Fibroblast of skin of back (primary cell): ENCODE data around the gene NSFL1C. TPM values are rescaled to one million over a fixed set of nuclear protein-coding genes. Genes with fewer than 3 reads are reported as not detected.
A peak's percentile ranks its signal among the peaks of the same experiment; 100 is the strongest.
"Not testable (repeated sequence)": the region's sequence is repeated elsewhere in the genome, so short reads cannot be mapped to it uniquely, and the experiment has no call there.

Experiments used
- DNase-seq: peaks from one replicate; pipeline ENCODE4 v3.0.0-alpha.2; 2013
- polyA plus RNA-seq, 2 experiments: library from polyadenylated mRNA; unstranded; fragments of 120-200 nt; gene quantifications; one replicate each; pipeline ENCODE4 v1.2.1, GENCODE V29; 2013; ENCODE audit not compliant: insufficient read length in 2 of 2

NSFL1C gene
- polyA plus RNA-seq (2013, experiment 1 of 2; ENCODE audit: insufficient read length) = 85.9 TPM
- polyA plus RNA-seq (2013, experiment 2 of 2; ENCODE audit: insufficient read length) = 62.3 TPM

DNA sequence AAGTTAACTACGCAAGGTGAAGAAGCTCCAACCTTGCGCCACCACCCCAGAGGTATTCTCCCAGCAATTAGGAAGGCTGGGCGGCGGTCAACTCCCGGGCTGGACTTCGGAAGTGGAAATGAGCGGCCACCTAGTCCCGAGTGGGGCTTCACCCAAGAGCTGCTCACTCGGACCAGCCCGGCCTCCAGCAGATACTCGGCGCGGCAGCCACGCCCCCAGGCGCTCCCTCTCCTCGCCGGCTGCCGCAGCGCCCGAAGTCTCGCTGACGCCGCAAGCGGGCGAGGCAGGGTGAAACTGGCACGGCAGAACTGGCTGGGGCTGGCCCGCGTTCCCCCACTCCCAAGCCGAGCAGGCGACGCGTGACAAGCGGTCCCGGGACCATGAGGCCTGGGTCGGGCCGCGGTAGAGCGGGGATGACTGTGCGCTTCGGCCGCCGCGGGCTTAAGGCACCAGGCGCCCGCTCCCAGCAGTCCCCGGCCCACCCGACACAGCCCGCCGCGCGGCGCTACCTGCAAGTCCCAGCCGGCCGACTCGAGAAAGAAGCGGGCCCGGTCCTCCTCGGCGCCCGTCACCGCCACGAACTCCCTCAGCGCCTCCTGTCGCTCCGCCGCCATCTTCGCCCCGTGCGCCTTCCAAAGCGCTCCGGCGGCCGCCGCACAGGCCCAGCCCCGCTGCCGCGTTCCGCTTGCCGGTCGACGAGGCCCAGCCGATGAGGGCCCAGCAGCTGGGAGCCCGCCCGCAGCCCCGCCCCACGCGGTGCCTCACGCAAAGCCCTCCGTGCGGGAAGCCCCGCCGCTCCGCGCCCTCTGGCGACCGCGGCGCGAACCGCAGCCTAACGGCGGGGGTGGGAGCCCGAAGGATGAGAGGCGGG, at the start of gene NSFL1C:
Gene NSFL1C (minus strand): TSS at position 639 of the 871 bp plus-strand sequence. CDS start 25 bp downstream, at position 614.
- peak; percentile 90 for DNase-seq

DNA sequence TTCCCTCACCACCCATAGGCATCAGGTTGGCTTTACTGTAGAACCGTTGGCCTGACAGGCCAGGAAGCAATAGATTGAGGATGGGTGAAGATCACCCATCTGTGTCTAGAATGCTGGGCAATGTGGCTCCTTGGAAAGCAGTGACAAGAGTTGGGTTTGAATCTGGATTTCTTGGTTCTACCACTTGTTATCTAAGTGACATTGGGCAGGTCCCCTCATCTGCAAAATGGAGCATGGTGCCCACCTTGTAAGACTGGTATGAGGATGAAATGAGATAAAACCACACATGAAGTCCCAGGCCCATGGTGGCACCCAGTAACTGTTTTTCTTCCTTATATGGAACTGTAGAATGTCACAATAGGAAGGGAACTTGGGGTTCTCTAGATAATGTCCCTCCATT, 47.2 kb upstream of the NSFL1C start:
- DNase-seq = no peak

DNA sequence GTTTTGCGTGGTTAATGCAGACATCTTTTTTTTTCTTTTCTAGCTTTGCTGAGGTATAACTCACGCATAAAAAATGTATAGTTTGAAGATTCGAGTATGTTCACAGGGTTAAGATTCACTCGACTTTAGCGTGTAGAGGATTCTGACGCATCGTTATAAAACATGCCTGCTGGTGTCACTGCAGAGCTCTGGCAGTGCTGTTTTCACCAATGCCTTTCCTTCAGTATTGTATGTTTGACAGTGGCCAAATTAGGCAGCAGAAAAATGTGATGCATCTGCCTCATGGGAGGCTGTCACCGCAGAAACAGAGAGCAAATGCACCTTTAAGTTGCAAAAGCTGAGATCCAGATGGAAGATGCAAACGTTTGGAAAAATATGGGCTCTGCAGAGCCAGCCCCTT, 42.6 kb upstream of the NSFL1C start:
- peak; percentile 17 for DNase-seq

DNA sequence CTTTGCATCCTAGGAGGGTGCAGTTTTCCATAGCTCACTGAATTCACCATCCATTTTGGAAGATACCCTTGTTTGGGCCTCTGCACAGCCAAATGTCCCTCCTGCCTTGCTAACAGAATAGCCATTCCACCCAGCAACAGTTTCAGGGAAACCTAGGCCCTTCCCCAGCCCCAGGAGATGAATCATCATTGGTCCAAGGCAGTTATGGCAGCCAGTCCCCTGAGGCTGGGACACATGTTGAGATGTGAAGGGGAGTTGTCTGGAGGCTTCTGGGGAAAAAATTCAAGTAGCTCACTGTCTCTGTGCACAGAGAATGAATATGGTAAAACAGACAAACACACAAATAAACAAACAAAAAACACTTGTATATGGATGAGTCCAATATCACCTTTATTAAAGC, 41.9 kb upstream of the NSFL1C start:
- peak; percentile 9 for DNase-seq

GRCh38 chr20:1507276-1507675, 40.6 kb upstream of the NSFL1C start:
- no peak for DNase-seq

DNA sequence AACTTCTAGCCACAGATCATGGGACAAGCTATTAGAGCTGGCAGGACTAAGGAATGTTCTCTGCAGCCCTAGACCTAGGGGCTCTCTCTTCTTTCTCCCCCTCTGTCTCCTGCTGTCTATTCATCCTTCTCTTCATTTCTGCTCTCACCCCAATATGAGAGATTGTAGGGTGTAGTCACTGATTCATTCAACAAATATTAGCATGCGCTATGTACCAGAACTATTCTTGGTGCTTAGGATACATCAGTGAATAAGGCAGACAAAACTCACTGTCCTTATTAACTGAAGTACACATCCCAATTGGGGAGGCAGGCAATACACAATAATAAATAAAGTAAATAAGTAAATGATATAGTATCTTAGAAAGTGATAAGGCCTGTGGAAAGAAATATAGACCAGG, 39.2 kb upstream of the NSFL1C start:
- DNase-seq = no peak

- no peak for DNase-seq
Measured at GRCh38 chr20:1505361-1505760, 38.7 kb upstream of the NSFL1C start.

GRCh38 chr20:1503564-1504227, 37.0 kb upstream of the NSFL1C start:
- peak; percentile 85 for DNase-seq

DNA sequence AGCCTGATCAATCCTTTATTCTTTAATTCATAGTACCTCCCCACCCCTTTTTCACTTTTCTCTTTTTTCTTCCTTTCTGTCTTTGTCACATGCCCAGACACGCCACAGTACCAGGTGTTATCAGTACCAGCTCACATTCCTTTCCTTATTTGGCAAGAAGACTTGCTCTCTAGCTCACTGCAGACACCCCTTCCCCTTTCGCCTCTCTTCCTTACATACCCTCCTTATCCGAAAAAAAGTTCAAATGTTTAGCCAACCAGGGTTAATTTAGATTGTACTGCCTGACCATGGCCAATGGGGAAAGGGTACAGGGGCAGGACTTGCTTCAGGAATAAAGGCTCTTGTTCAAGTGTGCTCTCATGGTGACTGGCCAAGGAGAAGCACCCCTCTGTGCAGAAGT, 33.8 kb upstream of the NSFL1C start:
- DNase-seq = no peak

DNA sequence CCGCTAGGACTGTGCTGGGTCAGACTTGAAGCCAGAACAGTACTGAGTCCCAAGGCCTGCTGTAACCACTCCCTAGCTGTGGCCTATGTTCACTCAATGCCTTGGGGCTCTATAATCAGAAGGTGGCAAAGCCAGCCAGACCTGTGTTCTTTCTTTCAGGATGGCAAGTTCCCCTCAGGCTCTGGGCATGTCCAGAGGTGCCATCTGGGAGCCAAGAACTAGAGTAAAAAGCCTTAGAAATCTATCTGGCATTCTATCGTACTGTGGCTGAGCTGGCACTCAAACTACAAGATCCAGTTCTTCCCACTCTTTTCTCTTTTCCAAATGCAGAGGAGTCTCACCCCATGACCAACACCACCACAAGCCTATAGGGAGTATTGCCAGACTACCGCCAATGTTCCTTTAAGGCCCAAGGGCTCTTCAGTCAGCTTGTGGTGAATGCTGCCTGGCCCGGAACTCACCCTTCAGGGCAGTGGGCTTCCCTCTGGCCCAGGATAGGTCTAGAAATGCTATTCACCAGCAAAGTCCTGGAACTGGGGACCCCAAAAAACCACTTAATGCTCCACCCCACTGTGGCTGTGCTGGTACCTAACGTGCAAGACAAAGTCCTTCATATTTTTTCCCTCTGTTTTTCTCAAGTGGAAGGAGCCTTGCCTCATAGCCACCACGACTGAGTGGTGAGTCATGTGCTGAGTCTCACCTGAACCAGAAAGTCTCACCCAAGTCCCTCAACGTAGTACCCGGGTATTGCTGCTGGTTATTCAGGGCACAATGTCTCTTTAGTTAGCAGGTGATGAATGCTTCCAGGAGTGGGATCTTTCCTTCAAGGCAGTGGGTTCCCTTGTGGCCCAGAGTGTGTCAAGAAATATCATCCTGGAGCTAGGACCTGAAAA, 33.1 kb upstream of the NSFL1C start:
- DNase-seq = no peak

DNA sequence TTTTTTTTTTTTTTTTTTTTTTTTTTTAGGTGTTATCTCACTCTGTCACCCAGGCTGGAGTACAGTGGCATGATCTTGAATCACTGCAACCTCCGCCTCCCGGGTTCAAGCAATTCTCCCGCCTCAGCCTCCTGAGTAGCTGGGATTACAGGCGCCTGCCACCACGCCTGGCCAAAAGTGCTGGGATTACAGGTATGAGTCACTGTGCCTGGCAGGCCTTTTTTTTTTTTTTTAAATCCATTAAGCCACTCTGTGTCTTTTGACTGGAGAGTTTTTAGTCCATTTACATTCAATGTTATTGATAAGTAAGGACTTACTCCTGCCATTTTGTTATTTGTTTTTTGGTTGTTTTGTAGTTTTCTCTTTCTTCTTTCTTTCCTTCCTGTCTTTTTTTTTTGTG, 30.7 kb upstream of the NSFL1C start:
- DNase-seq = not testable (repeated sequence)

- DNase-seq = no peak
Measured at GRCh38 chr20:1496930-1497329, 30.3 kb upstream of the NSFL1C start.

DNA sequence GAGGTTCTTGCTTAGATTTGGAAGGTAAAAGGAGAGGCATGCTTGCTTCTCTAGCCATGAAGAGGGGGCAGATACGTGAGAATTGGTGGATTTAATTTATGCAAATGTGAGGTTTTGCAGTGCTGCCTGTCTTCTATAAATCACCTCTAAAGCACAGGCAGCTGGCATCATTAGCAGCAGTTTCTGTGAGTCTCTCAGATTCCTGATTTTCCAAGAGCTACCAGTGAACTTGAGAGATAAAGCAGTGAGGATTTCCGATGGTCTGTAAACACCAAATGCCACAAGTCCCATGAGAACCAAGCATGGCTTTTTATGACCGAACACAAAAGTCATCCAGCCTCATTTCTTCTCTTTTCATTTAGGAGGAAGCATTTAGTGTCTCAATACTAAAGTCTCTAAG, 27.8 kb upstream of the NSFL1C start:
- no peak for DNase-seq

GRCh38 chr20:1493536-1493935, 26.9 kb upstream of the NSFL1C start:
- no peak for DNase-seq

- DNase-seq = no peak
Measured at GRCh38 chr20:1491860-1492642, 25.4 kb upstream of the NSFL1C start.

GRCh38 chr20:1491281-1491840, 24.7 kb upstream of the NSFL1C start, which contains the start of gene SIRPB2:
Gene SIRPB2 (minus strand): TSS chr20:1491420. CDS start chr20:1491359, 61 bp downstream.
- no peak for DNase-seq

GRCh38 chr20:1490643-1491195, 24.1 kb upstream of the NSFL1C start:
- DNase-seq = no peak

GRCh38 chr20:1489764-1490436, 23.3 kb upstream of the NSFL1C start:
- no peak for DNase-seq

- DNase-seq = no peak
Measured at GRCh38 chr20:1489325-1489724, 22.7 kb upstream of the NSFL1C start.

GRCh38 chr20:1486566-1486965, 19.9 kb upstream of the NSFL1C start:
- no peak for DNase-seq
